ENCODE data around the gene PTPRD.

DNA sequence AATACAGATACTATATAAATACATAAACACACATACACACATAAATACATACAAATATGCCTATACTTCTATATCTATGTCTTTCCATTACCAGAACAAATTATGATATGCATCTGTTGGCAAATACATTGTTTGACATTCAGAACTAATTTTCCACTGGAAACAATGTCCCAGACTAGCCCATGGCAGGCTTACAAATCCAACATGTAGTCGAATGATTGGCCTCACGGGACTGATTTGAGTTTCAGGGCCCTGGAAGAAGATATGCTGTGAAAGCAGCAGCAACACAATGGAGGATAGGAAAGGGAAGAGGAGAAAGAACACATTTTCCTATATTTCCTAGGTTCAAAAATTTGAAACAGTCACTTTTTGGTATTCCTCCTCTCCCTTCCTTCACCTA lies 1932.1 kb downstream of the PTPRD start:
- TF ChIP-seq POLR2AphosphoS5 (IDR thresholded peaks at IDR 0.05; ENCODE audit: borderline replicate concordance, low read depth, low read length) (no peak), EZH2 (IDR thresholded peaks at IDR 0.05) (no peak)
